H1 (cell line): ENCODE data around the gene TNN. TPM values are rescaled to one million over a fixed set of nuclear protein-coding genes. Genes with fewer than 3 reads are reported as not detected.

Experiments
- CTCF ChIA-PET: fragments of 300-600 bp; sonication (Branson Sonifier 250); formaldehyde crosslinking; loops from one replicate; lab custom pipeline; 2021; ENCODE audit not compliant: partially characterized antibody; lab: Charles Lee
- POLR2A ChIA-PET: fragments of 300-600 bp; sonication (Branson Sonifier 250); formaldehyde crosslinking; loops from one replicate; lab custom pipeline; 2021; ENCODE audit warnings: inconsistent platforms; ENCODE audit not compliant: partially characterized antibody; lab: Charles Lee
- DNase-seq, 2 experiments: peaks; one replicate each; pipeline versions ENCODE4 v3.0.0 to v3.0.0-alpha.2; 2010 to 2022; ENCODE audit warnings: low spot score in 2 of 2, low read depth in 1 of 2, mixed read lengths in 1 of 2
- FAIRE-seq: peaks from 2 replicates; lab custom pipeline; 2011; peaks lifted over from hg19 to GRCh38; lab: Jason Lieb, UNC
- H2AFZ ChIP-seq: 2 replicates; pipeline ENCODE4 v1.8.1; 2012; ENCODE audit warnings: low read length, inconsistent platforms
- H2AK5ac ChIP-seq: 2 replicates; pipeline ENCODE4 v1.6.1; 2013; ENCODE audit warnings: low read depth, low read length
- H2BK120ac ChIP-seq: replicated peaks from 2 replicates; pipeline ENCODE3; 2013; ENCODE audit warnings: low read depth, low read length, inconsistent platforms
- H2BK12ac ChIP-seq: 2 replicates; pipeline ENCODE4 v1.6.1; 2013; ENCODE audit warnings: low read depth, low read length
- H2BK15ac ChIP-seq: 2 replicates; pipeline ENCODE4 v1.6.1; 2013; ENCODE audit warnings: low read length
- H2BK20ac ChIP-seq: 2 replicates; pipeline ENCODE4 v1.6.1; 2013; ENCODE audit warnings: low read length
- H2BK5ac ChIP-seq: 2 replicates; pipeline ENCODE4 v1.6.1; 2013; ENCODE audit warnings: low read depth, low read length
- H3K14ac ChIP-seq: 2 replicates; pipeline ENCODE4 v1.6.1; 2013; ENCODE audit warnings: inconsistent platforms; ENCODE audit not compliant: insufficient read length
- H3K18ac ChIP-seq: 2 replicates; pipeline ENCODE4 v1.6.1; 2013; ENCODE audit warnings: low read length; ENCODE audit errors: extremely low read depth
- H3K23ac ChIP-seq: 2 replicates; pipeline ENCODE4 v1.6.1; 2013; ENCODE audit warnings: inconsistent platforms; ENCODE audit not compliant: insufficient read length
- H3K23me2 ChIP-seq: 2 replicates; pipeline ENCODE4 v1.6.1; 2013; ENCODE audit warnings: low read depth, low read length
- H3K27ac ChIP-seq: 2 replicates; pipeline ENCODE4 v1.6.1; 2011; ENCODE audit warnings: low read depth, low read length, inconsistent platforms
- H3K27me3 ChIP-seq, 4 experiments: replicated peaks in 1 of 4; 1 replicate in 1 of 4; 2 replicates in 3 of 4; pipeline versions ENCODE4 v1.6.1 to v1.8.1; 2011 to 2013; ENCODE audit warnings: low read length in 3 of 4, mild to moderate bottlenecking in 3 of 4, inconsistent platforms in 2 of 4, mixed read lengths in 2 of 4, moderate library complexity in 1 of 4; ENCODE audit not compliant: control insufficient read depth in 3 of 4, insufficient read depth in 3 of 4; ENCODE audit errors: extremely low read depth in 1 of 4
- H3K36me3 ChIP-seq, 4 experiments: 2 replicates each; pipeline versions ENCODE4 v1.6.1 to v1.8.1; 2011 to 2013; ENCODE audit warnings: mild to moderate bottlenecking in 4 of 4, low read length in 3 of 4, moderate library complexity in 2 of 4, control low read depth in 1 of 4, inconsistent platforms in 1 of 4; ENCODE audit not compliant: insufficient read depth in 4 of 4, control insufficient read depth in 2 of 4
- H3K4ac ChIP-seq: replicated peaks from 2 replicates; pipeline ENCODE3; 2013; ENCODE audit warnings: low read length, low read depth, mixed read lengths, inconsistent platforms; ENCODE audit not compliant: insufficient read length
- H3K4me1 ChIP-seq, 4 experiments: replicated peaks in 1 of 4; 1 replicate in 1 of 4; 2 replicates in 3 of 4; pipeline versions ENCODE4 v1.6.1 to v1.8.1; 2011 to 2013; ENCODE audit warnings: low read length in 3 of 4, inconsistent platforms in 2 of 4, mixed read lengths in 1 of 4; ENCODE audit not compliant: insufficient read depth in 4 of 4, control insufficient read depth in 3 of 4
- H3K4me2 ChIP-seq, 2 experiments: 2 replicates each; pipeline versions ENCODE4 v1.6.1 to v1.8.1; 2011 to 2013; ENCODE audit warnings: low read depth in 2 of 2, low read length in 2 of 2, control low read depth in 1 of 2, inconsistent platforms in 1 of 2, mild to moderate bottlenecking in 1 of 2; ENCODE audit not compliant: insufficient read depth in 1 of 2
- H3K4me3 ChIP-seq, 4 experiments: fragments of 200-600, 300-600 bp in 1 of 4; sonication (generic), shearing (Covaris generic), sonication (Bioruptor Twin) in 1 of 4; 2 replicates each; pipeline versions ENCODE4 v1.5.1 to v1.8.1; 2011 to 2016; ENCODE audit warnings: low read length in 4 of 4, low read depth in 3 of 4, control low read depth in 2 of 4, inconsistent platforms in 2 of 4, mild to moderate bottlenecking in 2 of 4, mixed read lengths in 1 of 4, moderate library complexity in 1 of 4; ENCODE audit not compliant: insufficient read depth in 2 of 4; ENCODE audit errors: extremely low read depth in 1 of 4
- H3K56ac ChIP-seq: replicated peaks from 2 replicates; pipeline ENCODE3; 2013; ENCODE audit warnings: low read depth, mild to moderate bottlenecking, mixed read lengths, low read length, inconsistent platforms; ENCODE audit not compliant: insufficient read length
- H3K79me1 ChIP-seq: 2 replicates; pipeline ENCODE4 v1.6.1; 2013; ENCODE audit warnings: low read depth, low read length, control low read depth
- H3K79me2 ChIP-seq, 2 experiments: 2 replicates each; pipeline versions ENCODE4 v1.6.1 to v1.8.1; 2012 to 2013; ENCODE audit warnings: low read length in 2 of 2, mild to moderate bottlenecking in 2 of 2, inconsistent platforms in 1 of 2; ENCODE audit not compliant: insufficient read depth in 2 of 2, control insufficient read depth in 1 of 2
- H3K9ac ChIP-seq, 4 experiments: replicated peaks in 1 of 4; 1 replicate in 1 of 4; 2 replicates in 3 of 4; pipeline versions ENCODE4 v1.6.1 to v1.8.1; 2011 to 2013; ENCODE audit warnings: low read depth in 3 of 4, low read length in 3 of 4, control low read depth in 2 of 4, mild to moderate bottlenecking in 2 of 4, moderate library complexity in 2 of 4, inconsistent platforms in 1 of 4; ENCODE audit errors: extremely low read depth in 1 of 4
- H3K9me3 ChIP-seq, 2 experiments: 2 replicates each; pipeline versions ENCODE4 v1.6.1 to v1.8.1; 2012 to 2013; ENCODE audit warnings: mild to moderate bottlenecking in 2 of 2, moderate library complexity in 2 of 2, control low read depth in 1 of 2, inconsistent platforms in 1 of 2, low read depth in 1 of 2, low read length in 1 of 2, mixed read lengths in 1 of 2; ENCODE audit not compliant: insufficient read depth in 2 of 2
- H4K20me1 ChIP-seq, 2 experiments: replicated peaks in 1 of 2; 2 replicates each; pipeline versions ENCODE3 to v1.8.1; 2011 to 2013; ENCODE audit warnings: inconsistent platforms in 2 of 2, low read length in 2 of 2, mild to moderate bottlenecking in 1 of 2; ENCODE audit not compliant: insufficient read depth in 2 of 2, control insufficient read depth in 1 of 2
- H4K5ac ChIP-seq: 2 replicates; pipeline ENCODE4 v1.6.1; 2013; ENCODE audit warnings: low read length, low read depth, mixed read lengths, inconsistent platforms; ENCODE audit not compliant: insufficient read length
- H4K8ac ChIP-seq: 2 replicates; pipeline ENCODE4 v1.8.0; 2013; ENCODE audit warnings: mild to moderate bottlenecking, moderate library complexity, low read length, inconsistent platforms; ENCODE audit not compliant: insufficient read depth; ENCODE audit errors: extremely low read depth
- H4K91ac ChIP-seq: replicated peaks from 2 replicates; pipeline ENCODE3; 2013; ENCODE audit warnings: low read length, mixed read lengths, inconsistent platforms; ENCODE audit not compliant: insufficient read length
- HDAC2 ChIP-seq, 2 experiments: fragments of 300-600 bp in 1 of 2; sonication (generic) in 1 of 2; IDR thresholded peaks; 2 replicates each; pipeline ENCODE4 v1.6.1; 2011 to 2012; ENCODE audit warnings: low read depth in 2 of 2, low read length in 2 of 2, mild to moderate bottlenecking in 2 of 2, moderate library complexity in 2 of 2, borderline replicate concordance in 1 of 2, inconsistent platforms in 1 of 2
- NRF1 ChIP-seq: IDR thresholded peaks from 2 replicates; pipeline ENCODE4 v1.6.1; 2011; ENCODE audit warnings: mild to moderate bottlenecking, low read depth, low read length, improper control_type of control experiment
- RAD21 ChIP-seq, 2 experiments: IDR thresholded peaks in 1 of 2; conservative IDR thresholded peaks in 1 of 2; 2 replicates each; pipeline ENCODE4 v1.6.1; 2011; ENCODE audit warnings: low read depth in 2 of 2, low read length in 2 of 2, improper control_type of control experiment in 1 of 2, inconsistent platforms in 1 of 2, mild to moderate bottlenecking in 1 of 2, moderate library complexity in 1 of 2
- WGBS, 2 experiments: shearing (Covaris generic) in 1 of 2; methylation state at CpG; one replicate each; pipeline versions ENCODE4 v1.1.6 to v1.1.7; 2013 to 2015; ENCODE audit warnings: low lambda C conversion rate in 2 of 2, mixed read lengths in 2 of 2, inconsistent platforms in 1 of 2, low coverage in 1 of 2, missing lambda C conversion rate in 1 of 2; ENCODE audit not compliant: insufficient replicate concordance in 2 of 2, insufficient coverage in 1 of 2, insufficient read length in 1 of 2; ENCODE audit errors: extremely low coverage in 1 of 2, missing lambda C conversion rate in 1 of 2; 5-methylcytosine and 5-hydroxymethylcytosine counted together
- polyA plus RNA-seq, 7 experiments: library from polyadenylated mRNA; depleted of rRNA in 3 of 7; stranded (reverse) in 5 of 7; unstranded in 2 of 7; fragments of >200 nt in 5 of 7; fragments of 200-250 nt in 2 of 7; gene quantifications; 1 replicate in 5 of 7; 2 replicates in 1 of 7; 4 replicates in 1 of 7; pipeline versions ENCODE4 v1.2.1 to v1.2.3, GENCODE V29; 2011 to 2013; ENCODE audit warnings: missing spikeins in 2 of 7, mixed read lengths in 2 of 7
- total RNA-seq: library from RNA; stranded (reverse); fragmentation: NEBNext Ultra II Directional; extraction: Animal tissue kit (Norgen Biotek cat#: 25700); gene quantifications from 2 replicates; pipeline ENCODE4 v1.2.1, GENCODE V29; 2021
- TF ChIP-seq, protein P1 (sequence below), 3 experiments: IDR thresholded peaks; 1 replicate in 2 of 3; 2 replicates in 1 of 3; pipeline versions ENCODE4 v1.5.1 to v1.6.1; 2011; ENCODE audit warnings: low read length in 3 of 3, mild to moderate bottlenecking in 3 of 3, inconsistent platforms in 2 of 3, low read depth in 1 of 3, moderate library complexity in 1 of 3; ENCODE audit not compliant: insufficient read depth in 1 of 3; ENCODE audit errors: control extremely low read depth in 1 of 3

The TNN gene
- total and polyA plus RNA-seq, 2 of the 8 experiments (the other 6 are each of a cell fraction or from before 2014, with no cell fraction given), result 0.21 to 0.30 TPM

DNA sequence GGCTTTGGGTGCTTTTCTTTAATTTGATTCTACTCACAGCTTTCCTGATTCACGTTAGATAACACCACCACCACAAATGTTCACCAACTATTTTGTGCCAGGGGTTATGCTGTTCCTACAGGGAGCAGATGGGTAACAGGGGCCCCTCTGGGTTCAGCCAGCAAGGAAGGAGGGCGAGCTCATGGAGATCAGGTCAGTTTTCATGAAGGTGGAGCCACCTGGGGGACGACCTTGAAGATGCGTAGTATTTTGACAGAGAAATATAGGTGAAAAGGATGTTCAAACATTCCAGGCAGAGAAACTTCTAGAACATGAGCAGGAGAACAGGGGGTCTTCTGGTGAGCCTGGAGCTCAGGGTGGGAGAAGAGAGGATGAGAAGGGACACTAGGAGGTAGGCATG is 96.1 kb downstream of the TNN start:
- H2BK12ac ChIP-seq, result no peak overlapping the region
- H3K79me2 ChIP-seq, result no peaks in the 10 kb centered on the region
- FAIRE-seq, result no peak
- H3K36me3 ChIP-seq, result no peaks in the 10 kb centered on the region
- H3K4ac ChIP-seq, result no peak overlapping the region
- H2BK120ac ChIP-seq, result no peak overlapping the region
- H4K8ac ChIP-seq, result no peak overlapping the region
- H3K9ac ChIP-seq, result no peak overlapping the region
- DNase-seq, result no peak
- TF ChIP-seq HDAC2 (IDR thresholded peaks at IDR 0.05; ENCODE audit: borderline replicate concordance in 1 of 2, low read depth in 2 of 2, low read length in 2 of 2) (no peak), NRF1 (no peak), RAD21 (IDR thresholded peaks at IDR 0.05 in 1 of 2, conservative IDR thresholded peaks at IDR 0.05 in 1 of 2; ENCODE audit: low read depth in 2 of 2, low read length in 2 of 2) (peak; percentile 22 to 38; a peak in 2 of 4 replicates)
- TF ChIP-seq, protein P1, sequence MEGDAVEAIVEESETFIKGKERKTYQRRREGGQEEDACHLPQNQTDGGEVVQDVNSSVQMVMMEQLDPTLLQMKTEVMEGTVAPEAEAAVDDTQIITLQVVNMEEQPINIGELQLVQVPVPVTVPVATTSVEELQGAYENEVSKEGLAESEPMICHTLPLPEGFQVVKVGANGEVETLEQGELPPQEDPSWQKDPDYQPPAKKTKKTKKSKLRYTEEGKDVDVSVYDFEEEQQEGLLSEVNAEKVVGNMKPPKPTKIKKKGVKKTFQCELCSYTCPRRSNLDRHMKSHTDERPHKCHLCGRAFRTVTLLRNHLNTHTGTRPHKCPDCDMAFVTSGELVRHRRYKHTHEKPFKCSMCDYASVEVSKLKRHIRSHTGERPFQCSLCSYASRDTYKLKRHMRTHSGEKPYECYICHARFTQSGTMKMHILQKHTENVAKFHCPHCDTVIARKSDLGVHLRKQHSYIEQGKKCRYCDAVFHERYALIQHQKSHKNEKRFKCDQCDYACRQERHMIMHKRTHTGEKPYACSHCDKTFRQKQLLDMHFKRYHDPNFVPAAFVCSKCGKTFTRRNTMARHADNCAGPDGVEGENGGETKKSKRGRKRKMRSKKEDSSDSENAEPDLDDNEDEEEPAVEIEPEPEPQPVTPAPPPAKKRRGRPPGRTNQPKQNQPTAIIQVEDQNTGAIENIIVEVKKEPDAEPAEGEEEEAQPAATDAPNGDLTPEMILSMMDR (IDR thresholded peaks at IDR 0.05; ENCODE audit: control extremely low read depth in 1 of 3, insufficient read depth in 1 of 3, low read depth in 1 of 3, low read length in 3 of 3), result peak in 2 of 3 experiments; percentile 27 to 45; a peak in 2 of 4 replicates
- H3K18ac ChIP-seq, result no peak overlapping the region
- H3K4me1 ChIP-seq, result no peaks in the 10 kb centered on the region
- no peak overlapping the region for H3K4me2 ChIP-seq
- no peak overlapping the region for H2BK20ac ChIP-seq
- H2AFZ ChIP-seq, result no peak overlapping the region
- no peak overlapping the region for H3K27ac ChIP-seq
- H2AK5ac ChIP-seq, result no peak overlapping the region
- ChIA-PET CTCF (interaction anchor here (0.7 to 12.5 kb wide), 22 partner anchors 8 to 261 kb away, joined by 3 to 243 read pairs (median 4); no protein-coding TSS in a partner anchor), POLR2A (no interaction called here)
- no peak overlapping the region for H3K56ac ChIP-seq
- H3K79me1 ChIP-seq, result no peaks in the 10 kb centered on the region
- H3K9me3 ChIP-seq, result no peaks in the 10 kb centered on the region
- no peaks in the 10 kb centered on the region for H3K27me3 ChIP-seq
- H3K14ac ChIP-seq, result no peak overlapping the region
- WGBS, 2 experiments, result 64% methylated on average over 4 of the region's 4 CpGs; no CpG with 5 or more reads in 1 of the 2 experiments
- no peak overlapping the region for H4K5ac ChIP-seq
- no peaks in the 10 kb centered on the region for H4K20me1 ChIP-seq
- H3K4me3 ChIP-seq, result no peak overlapping the region
- no peak overlapping the region for H2BK15ac ChIP-seq
- no peaks in the 10 kb centered on the region for H3K23me2 ChIP-seq
- no peak overlapping the region for H3K23ac ChIP-seq
- no peak overlapping the region for H4K91ac ChIP-seq
- no peak overlapping the region for H2BK5ac ChIP-seq
